GM12864 (cell line): Measurements from ENCODE around the gene KRT17.

Source experiments
- DNase-seq: peaks from one replicate; pipeline ENCODE4 v3.0.0-alpha.2; 2011; ENCODE audit warnings: low read depth
- H3K4me3 ChIP-seq: 2 replicates; pipeline ENCODE4 v1.5.1; 2011; ENCODE audit warnings: mild to moderate bottlenecking, low read depth, low read length, control low read depth
- CTCF ChIP-seq: IDR thresholded peaks from 2 replicates; pipeline ENCODE4 v1.5.1; 2011; ENCODE audit warnings: low read depth, mild to moderate bottlenecking, moderate library complexity, low read length, control low read depth, inconsistent platforms; ENCODE audit errors: missing control alignments

The KRT17 gene

GRCh38 chr17:41657936-41658335 lies 33.6 kb upstream of the KRT17 start:
- H3K4me3 ChIP-seq: no peak overlapping the region
- no peak for TF ChIP-seq CTCF
- no peak for DNase-seq

- TF ChIP-seq CTCF: no peak
Observed at GRCh38 chr17:41657176-41657754, 32.9 kb upstream of the KRT17 start.

GRCh38 chr17:41656249-41657023 lies 32.1 kb upstream of the KRT17 start:
- no peak overlapping the region for H3K4me3 ChIP-seq
- no peak for TF ChIP-seq CTCF
- no peak for DNase-seq

More at GRCh38 chr17:41657176-41657754, 32.9 kb upstream of the KRT17 start:
- no peak for DNase-seq
- no peak overlapping the region for H3K4me3 ChIP-seq

GRCh38 chr17:41655611-41656111 lies 31.3 kb upstream of the KRT17 start:
- H3K4me3 ChIP-seq: no peak overlapping the region
- DNase-seq: no peak
- TF ChIP-seq CTCF: no peak

- no peak overlapping the region for H3K4me3 ChIP-seq
- TF ChIP-seq CTCF: no peak
- DNase-seq: no peak
Observed at GRCh38 chr17:41654678-41655607, 30.6 kb upstream of the KRT17 start.

GRCh38 chr17:41653892-41654677 lies 29.7 kb upstream of the KRT17 start:
- H3K4me3 ChIP-seq: no peak overlapping the region
- TF ChIP-seq CTCF: no peak
- DNase-seq: no peak
